ENCODE measurements around the gene ATG4B.

DNA sequence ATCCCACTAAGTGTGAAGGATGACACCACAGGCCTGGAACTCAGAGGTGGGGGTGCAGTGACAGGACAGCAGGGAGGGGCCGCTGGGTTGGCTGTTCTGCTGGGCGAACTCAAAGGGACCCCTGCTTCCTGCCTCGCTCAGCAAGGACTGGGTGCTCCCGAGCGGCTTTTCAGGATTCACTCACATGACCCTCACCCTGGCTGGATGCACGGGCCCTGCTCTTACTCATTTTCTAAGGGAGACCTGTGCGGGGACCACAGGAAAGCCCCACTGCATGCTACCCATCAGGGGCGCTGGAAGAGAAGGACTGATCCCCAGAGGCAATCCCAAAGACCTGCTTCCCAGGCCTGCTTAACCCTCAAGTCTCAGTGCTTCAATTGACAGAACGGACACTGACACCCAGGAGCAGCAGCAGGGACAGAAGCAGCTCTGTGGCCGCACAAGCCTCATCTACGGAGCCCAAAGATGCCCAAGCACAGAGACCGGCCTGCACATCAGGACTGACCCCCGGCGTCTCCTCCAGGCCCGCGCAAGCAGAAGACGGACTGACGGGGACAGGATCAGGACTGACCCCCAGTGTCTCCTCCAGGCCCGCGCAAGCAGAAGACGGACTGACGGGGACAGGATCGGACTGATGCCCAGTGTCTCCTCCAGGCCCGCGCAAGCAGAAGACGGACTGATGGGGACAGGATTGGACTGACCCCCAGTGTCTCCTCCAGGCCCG is 30.2 kb upstream of the ATG4B start:
- TF ChIP-seq, protein P1, sequence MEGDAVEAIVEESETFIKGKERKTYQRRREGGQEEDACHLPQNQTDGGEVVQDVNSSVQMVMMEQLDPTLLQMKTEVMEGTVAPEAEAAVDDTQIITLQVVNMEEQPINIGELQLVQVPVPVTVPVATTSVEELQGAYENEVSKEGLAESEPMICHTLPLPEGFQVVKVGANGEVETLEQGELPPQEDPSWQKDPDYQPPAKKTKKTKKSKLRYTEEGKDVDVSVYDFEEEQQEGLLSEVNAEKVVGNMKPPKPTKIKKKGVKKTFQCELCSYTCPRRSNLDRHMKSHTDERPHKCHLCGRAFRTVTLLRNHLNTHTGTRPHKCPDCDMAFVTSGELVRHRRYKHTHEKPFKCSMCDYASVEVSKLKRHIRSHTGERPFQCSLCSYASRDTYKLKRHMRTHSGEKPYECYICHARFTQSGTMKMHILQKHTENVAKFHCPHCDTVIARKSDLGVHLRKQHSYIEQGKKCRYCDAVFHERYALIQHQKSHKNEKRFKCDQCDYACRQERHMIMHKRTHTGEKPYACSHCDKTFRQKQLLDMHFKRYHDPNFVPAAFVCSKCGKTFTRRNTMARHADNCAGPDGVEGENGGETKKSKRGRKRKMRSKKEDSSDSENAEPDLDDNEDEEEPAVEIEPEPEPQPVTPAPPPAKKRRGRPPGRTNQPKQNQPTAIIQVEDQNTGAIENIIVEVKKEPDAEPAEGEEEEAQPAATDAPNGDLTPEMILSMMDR (IDR thresholded peaks at IDR 0.05) = no peak
- TF ChIP-seq POLR2A (IDR thresholded peaks at IDR 0.05) (no peak), POLR2AphosphoS5 (IDR thresholded peaks at IDR 0.05) (no peak)
